Hepatocyte (in vitro differentiated cells): ENCODE measurements around the gene ZDHHC14.

Source experiments
- EZH2 ChIP-seq: fragments of 200-600 bp; sonication (generic); IDR thresholded peaks from 2 replicates; pipeline ENCODE4 v1.6.1; 2016; ENCODE audit warnings: antibody characterized with exemption, mild to moderate bottlenecking, borderline replicate concordance
- EZH2phosphoT487 ChIP-seq: fragments of 200-600 bp; sonication (generic); IDR thresholded peaks from one replicate; pipeline ENCODE4 v1.6.1; 2018; ENCODE audit warnings: antibody characterized with exemption, mild to moderate bottlenecking, low read depth, moderate library complexity; ENCODE audit not compliant: unreplicated experiment, severe bottlenecking
- TF ChIP-seq, protein P1 (sequence below): fragments of 200-600 bp; sonication (generic); IDR thresholded peaks from 2 replicates; pipeline ENCODE4 v1.5.1; 2016; ENCODE audit warnings: antibody characterized with exemption, mild to moderate bottlenecking; ENCODE audit not compliant: poor library complexity

DNA sequence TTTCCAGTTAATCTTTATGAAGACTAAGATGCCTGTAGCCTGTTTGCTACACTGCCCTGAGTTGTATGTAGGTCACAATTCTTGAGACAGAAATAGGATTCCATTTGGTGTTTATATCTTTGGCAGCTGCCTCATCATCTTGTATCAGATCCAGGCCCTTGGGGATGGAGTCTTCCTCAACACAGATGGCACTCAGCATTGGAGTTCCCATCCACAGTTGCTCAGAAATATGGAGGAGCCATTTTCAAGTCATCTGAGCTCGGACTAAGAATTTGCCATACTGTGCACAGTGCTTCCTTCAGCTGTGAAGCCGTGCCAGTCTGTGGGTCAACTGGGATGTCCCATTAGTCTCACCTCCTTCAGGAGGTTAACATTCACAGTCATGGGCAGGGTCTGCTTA, 156.6 kb downstream of the ZDHHC14 start:
- TF ChIP-seq, protein P1, sequence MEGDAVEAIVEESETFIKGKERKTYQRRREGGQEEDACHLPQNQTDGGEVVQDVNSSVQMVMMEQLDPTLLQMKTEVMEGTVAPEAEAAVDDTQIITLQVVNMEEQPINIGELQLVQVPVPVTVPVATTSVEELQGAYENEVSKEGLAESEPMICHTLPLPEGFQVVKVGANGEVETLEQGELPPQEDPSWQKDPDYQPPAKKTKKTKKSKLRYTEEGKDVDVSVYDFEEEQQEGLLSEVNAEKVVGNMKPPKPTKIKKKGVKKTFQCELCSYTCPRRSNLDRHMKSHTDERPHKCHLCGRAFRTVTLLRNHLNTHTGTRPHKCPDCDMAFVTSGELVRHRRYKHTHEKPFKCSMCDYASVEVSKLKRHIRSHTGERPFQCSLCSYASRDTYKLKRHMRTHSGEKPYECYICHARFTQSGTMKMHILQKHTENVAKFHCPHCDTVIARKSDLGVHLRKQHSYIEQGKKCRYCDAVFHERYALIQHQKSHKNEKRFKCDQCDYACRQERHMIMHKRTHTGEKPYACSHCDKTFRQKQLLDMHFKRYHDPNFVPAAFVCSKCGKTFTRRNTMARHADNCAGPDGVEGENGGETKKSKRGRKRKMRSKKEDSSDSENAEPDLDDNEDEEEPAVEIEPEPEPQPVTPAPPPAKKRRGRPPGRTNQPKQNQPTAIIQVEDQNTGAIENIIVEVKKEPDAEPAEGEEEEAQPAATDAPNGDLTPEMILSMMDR = no peak
- TF ChIP-seq EZH2 (no peak), EZH2phosphoT487 (no peak)
